ENCODE data around the gene TTC13.

TTC13 gene

DNA sequence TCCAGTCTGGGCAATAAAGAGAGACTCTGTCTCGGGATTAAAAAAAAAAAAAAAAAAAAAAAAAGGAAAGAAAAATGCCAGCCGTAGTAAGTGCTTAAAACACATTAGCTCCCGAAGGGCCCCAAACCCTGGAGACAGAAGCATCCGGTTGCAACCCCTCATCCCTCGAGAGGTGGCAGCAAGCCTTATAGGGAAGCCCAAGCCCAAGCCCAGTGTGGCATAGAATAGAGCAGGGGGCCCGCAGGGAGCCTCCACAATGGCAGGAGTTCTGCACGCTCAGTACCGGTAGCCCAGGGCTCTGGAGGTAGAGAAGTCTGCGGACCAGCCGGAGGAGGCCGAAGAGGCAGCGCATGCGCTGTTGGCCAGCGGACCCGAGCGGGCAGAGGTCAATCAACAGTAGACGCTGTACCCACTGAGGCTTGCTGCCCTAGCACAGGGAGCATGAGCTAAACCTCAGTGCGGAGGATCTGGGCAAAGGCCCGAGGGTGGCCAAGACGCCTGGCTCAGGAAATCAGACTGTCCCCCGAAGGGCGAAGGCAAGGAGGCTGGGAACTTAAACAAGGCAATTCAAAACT, 76.2 kb downstream of the TTC13 start:
- FAIRE-seq = no peak

- no peak for FAIRE-seq
Measured at GRCh38 chr1:230901671-230902070, 77.0 kb downstream of the TTC13 start.

DNA sequence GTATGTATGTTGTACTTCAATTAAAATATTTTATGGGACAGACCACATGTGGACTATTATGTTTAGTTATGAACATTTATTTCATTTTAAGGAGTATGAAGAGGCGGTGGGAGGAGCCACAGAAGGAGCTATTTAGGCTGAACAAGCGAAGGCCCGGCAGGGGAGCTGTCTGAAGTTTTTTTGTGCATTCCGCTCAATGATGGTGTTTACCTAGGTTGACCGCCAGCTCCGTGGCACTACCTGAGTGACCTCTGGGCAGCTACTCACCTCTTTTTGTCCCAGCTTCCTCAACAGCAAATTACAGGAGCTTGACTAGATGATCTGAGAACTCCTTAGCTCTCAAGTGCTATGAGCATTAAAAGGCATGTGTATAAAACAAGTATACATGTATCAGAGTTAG, 77.7 kb downstream of the TTC13 start:
- no peak for FAIRE-seq

DNA sequence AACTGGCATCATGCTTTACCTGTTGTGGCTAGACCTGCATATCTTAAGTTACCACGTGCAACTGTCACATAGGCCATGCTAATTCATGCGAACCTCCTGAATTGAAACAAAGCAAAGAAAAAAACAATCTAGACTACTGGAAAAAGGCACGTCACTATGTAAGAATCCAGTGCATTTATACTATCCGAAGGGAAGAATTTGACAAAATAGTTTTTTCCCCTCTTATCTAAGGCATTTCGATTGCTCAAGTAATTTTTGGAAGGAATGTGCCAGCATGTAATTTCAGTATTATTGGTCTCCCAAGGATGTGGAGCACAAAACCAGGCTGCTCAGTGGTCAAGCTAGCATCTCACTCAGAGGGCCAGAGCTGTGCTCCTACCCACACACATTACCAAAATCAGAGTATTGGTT, 78.8 kb downstream of the TTC13 start:
- no peak for FAIRE-seq

GRCh38 chr1:230898748-230899147, 79.9 kb downstream of the TTC13 start:
- FAIRE-seq = no peak

- FAIRE-seq = no peak
Measured at GRCh38 chr1:230898144-230898543, 80.5 kb downstream of the TTC13 start.

DNA sequence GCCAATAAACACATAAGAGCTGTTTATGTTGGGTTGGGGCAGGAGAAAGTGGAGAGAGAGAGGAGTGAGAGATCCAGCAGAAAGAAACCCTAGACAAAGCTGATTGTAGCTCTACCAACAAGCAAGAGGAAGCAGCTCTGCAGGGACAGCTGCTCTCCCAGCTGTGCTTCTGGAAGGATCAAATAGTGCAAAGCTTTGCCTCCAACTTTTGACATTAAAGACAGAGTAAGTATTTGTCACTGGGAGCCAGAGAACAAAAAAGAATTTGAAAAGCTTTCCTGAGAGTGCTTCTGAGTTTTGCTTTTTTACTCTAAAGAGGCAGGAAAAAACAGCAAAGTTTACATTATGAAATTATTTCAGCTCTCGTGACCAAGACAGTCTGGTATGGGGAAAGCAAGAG, 81.9 kb downstream of the TTC13 start:
- no peak for FAIRE-seq

DNA sequence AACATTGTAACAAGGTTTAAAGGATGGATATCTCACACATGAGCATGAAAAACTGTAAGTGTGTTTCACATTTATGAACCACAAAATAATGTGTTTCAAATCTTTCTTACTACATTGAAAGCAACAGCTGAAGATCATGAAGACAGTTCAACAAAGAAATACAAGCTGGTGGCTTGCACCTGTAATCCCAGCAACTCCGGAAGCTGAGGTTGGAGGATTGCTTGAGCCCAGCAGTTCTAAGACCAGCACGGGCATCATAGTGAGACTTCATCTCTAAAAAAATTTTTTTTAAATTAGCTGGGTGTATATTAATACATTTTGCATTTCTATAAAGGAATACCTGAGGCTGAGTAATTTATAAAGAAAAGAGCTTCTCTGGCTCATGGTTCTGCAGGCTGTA, 83.2 kb downstream of the TTC13 start:
- FAIRE-seq = no peak

DNA sequence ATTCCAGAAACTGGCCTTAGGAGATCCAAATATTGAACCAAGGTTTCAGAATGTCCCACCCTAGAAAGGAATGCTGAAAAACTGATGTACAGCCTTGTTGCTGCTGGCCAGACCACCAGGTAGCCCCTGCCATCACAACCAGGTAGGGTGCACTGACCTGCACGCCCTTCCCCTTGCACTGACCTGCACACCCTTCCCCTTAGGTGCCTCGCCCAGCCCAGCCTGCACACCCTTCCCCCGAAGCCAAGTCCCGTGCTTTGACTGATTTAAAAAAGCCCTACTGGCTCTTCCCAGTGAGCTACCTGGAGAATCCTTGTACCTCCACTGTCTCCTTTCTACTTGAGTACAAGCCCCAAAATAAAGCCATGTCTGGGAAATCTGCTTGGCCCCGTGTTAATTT, 84.0 kb downstream of the TTC13 start:
- no peak for FAIRE-seq

- FAIRE-seq = no peak
Measured at GRCh38 chr1:230894032-230894431, 84.6 kb downstream of the TTC13 start.

DNA sequence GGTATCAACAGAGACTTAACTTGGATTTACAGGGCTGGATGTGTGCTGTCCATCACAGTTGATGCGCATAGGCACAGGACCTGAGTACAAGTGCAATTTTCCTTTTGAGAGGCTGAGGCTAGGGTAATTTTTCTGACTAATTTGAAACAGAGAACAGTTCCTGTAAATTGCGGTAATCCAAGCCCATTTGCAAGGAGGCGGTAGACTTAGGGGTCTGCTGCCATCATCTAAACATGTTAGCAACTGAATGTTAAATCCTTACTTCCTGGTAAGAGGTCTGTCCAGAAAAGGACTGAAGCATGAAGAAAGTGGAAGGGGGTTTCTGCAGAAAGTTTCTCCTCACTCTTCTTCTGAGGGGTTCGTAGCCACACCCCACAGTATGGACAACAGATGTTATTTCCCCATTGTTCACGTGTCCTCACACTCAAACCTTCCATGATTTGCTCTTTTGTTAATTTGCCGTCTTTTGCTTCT, 86.6 kb downstream of the TTC13 start:
- no peak for FAIRE-seq

- no peak for FAIRE-seq
Measured at GRCh38 chr1:230891413-230891812, 87.2 kb downstream of the TTC13 start.

DNA sequence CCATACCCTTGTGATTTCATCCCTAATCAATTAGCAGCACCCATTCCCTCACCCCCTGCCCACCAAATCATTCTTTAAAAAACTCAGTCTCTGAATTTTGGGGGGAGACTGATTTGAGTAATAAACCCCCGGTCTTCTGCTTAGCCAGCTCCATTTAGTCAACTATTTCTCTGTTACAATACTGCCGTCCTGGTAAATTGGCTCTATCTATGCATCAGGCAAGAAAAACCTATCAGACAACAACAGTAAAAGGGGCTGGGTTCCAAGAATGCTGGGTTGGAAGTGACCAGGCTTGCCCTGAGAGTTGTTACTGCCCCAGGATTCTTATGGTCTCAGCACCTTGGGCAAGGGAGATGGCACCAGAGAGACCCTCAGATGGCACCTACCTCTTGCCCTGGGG, 94.0 kb downstream of the TTC13 start:
- no peak for FAIRE-seq

GRCh38 chr1:230883967-230884366, 94.7 kb downstream of the TTC13 start:
- FAIRE-seq = no peak

- FAIRE-seq = no peak
Measured at GRCh38 chr1:230879778-230880177, 98.9 kb downstream of the TTC13 start.

DNA sequence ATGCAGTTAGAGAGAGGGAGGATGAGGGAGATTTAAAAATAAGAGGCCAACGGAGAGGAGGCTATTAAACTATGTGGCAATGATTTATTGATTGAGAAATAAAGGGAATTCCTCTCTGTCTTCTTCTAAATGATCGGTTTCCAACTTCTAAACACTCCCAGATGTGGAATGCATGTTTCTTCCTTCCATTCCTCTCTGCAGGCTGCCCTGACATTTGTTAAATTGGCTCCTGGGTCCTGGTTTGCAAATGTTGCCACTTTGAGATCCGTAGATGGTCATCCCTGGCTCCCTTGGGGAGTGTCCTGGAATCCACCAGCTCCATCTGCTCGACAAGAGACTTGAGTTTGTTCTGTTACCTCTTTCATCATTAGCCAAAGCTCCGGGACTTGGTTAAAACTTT, 100.1 kb downstream of the TTC13 start:
- FAIRE-seq = no peak

- FAIRE-seq = no peak
Measured at GRCh38 chr1:230877924-230878590, 100.6 kb downstream of the TTC13 start.

- no peak for FAIRE-seq
Measured at GRCh38 chr1:230877146-230877923, 101.3 kb downstream of the TTC13 start.

DNA sequence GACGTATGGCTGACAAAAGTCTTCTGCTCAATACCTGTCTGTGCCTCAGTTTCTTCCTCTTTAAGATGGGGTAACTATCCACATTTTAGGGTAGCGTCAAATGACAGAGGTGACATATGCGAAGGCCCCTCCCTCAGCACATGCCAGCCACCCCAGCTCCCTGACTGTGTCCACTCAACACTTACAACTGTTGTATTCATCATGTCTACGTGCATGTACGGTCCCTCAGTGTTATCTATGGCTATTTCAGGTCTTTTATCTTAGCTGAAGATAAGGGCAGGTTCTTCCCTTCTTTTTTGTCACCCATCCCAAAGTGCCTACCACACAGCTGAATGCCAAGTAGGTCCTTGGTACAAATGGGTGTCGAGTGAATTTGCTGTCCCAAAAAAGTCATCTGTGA, 102.0 kb downstream of the TTC13 start:
- no peak for FAIRE-seq

DNA sequence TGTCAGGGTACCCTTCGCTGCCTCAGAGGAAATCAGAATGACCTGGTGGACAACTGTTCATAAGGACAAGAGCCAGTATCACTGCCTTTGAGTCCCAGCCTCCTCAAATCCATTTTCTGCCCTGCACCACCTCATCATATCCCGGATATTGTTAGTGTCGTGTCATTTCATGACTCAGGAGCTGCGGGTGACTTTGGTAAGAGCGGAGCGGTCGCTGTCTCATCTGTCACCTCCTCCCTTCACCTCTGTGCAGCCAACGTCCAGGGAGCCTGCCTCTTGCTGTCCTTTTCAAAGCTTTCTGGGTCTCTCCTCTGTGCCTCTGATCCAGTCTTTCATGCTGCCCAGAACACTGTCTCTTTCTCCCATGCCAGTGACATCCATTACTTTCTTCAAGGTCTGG, 103.3 kb downstream of the TTC13 start:
- FAIRE-seq = no peak

DNA sequence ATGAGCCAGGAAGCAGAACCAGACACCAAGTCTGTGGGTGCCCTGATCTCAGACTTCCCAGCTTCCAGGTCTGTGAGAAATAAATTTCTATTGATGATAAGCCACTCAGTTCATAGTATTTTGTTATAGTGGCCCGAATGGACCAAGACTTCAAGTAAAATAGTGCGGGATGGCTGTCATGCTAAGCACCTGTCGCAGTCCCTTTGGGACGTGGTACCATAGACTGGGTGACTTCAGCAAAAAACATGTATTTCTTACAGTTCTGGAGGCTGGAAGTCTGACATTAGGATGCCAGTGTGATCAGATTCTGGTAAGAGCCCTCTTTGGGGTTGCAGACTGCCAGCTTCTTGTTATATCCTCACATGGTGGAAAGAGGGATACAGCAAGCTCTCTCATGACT, 107.7 kb downstream of the TTC13 start:
- no peak for FAIRE-seq

DNA sequence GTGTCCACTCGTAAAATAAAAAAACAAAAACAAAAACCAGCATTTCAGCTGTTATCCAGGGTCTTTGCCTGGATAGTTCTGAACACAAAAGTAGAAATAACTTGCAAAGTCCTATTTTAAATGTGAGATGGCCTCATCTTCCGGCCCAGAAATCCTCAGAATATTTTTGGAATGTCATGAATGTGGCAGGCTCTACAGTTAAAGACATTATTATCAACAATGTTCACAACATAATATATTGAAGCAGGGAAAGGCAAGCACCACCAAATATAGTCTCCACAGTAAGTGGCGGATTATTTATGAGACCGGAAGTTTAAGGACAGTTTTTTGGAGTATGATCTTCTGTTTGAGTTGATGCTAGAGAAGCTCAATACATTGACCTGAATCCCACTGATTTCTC, 109.2 kb downstream of the TTC13 start:
- no peak for FAIRE-seq

DNA sequence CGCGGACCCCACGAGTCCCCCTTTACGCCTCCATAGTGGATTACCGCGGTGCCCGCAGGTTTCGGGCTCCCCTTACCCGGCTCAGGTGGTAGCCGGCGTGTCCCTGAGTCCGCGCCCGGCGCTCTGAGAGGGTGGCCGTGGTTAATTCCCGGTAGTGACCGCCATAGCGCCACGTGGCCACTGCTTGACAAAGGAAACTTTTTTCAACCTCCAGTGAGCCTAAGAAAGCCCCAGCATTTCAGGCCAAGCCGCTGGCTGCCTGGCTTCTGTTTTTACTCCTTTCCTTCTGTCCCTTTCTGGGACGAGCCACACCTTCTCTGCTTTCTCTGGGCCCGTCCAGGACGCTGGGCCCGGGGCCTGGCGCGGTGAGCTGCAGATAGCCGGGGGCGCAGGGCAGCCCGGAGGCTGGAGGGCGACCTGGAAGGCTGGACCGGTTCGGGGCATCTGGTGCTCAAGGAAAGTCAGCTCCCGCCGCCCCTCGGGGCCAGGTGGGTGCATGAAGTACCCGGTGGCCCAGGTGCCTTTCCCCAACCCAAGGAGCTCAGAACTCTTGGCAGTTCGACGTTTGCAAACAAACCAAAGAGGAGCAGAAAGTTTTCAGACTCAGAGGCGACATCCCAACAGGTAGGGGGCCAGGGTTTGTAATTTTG, 109.8 kb downstream of the TTC13 start:
- no peak for FAIRE-seq

Data from G401.6 (cell line).